RWPE2 (cell line): ENCODE measurements around the gene CYB5R4.

Experiments used
- ATAC-seq: fragments of 200-7000 bp; cut with Tn5 transposase; 3 replicates; pipeline ENCODE4 v1.9.1; 2021; ENCODE audit warnings: low read depth
- DNase-seq: peaks from one replicate; pipeline ENCODE4 v3.0.0-alpha.2; 2020; ENCODE audit warnings: low spot score
- H3K27ac ChIP-seq: fragments of 450-650 bp; 2 replicates; pipeline ENCODE4 v1.5.1; 2017; ENCODE audit warnings: mild to moderate bottlenecking; ENCODE audit not compliant: poor library complexity, severe bottlenecking
- H3K27me3 ChIP-seq: fragments of 250-450 bp; sonication (Bioruptor Pico); 2 replicates; pipeline ENCODE4 v1.5.1; 2021; ENCODE audit warnings: mild to moderate bottlenecking, moderate library complexity; ENCODE audit not compliant: insufficient read depth, poor library complexity, severe bottlenecking
- H3K36me3 ChIP-seq: fragments of 250-450 bp; sonication (Bioruptor Pico); 2 replicates; pipeline ENCODE4 v1.5.1; 2020; ENCODE audit warnings: low read depth, mild to moderate bottlenecking, moderate library complexity
- H3K4me1 ChIP-seq: fragments of 250-450 bp; sonication (Bioruptor Pico); 2 replicates; pipeline ENCODE4 v1.5.1; 2021; ENCODE audit warnings: mild to moderate bottlenecking, moderate library complexity; ENCODE audit not compliant: insufficient read depth, poor library complexity, severe bottlenecking
- H3K4me3 ChIP-seq: fragments of 250-450 bp; sonication (Bioruptor Pico); 2 replicates; pipeline ENCODE4 v1.5.1; 2021; ENCODE audit warnings: mild to moderate bottlenecking, moderate library complexity; ENCODE audit not compliant: severe bottlenecking
- H3K9me3 ChIP-seq: fragments of 250-450 bp; sonication (Bioruptor Pico); 2 replicates; pipeline ENCODE4 v1.5.1; 2021; ENCODE audit warnings: mild to moderate bottlenecking, moderate library complexity; ENCODE audit not compliant: severe bottlenecking
- CTCF ChIP-seq: fragments of 450-650 bp; IDR thresholded peaks from one replicate; pipeline ENCODE4 v1.5.1; 2017; ENCODE audit warnings: mild to moderate bottlenecking, moderate library complexity; ENCODE audit not compliant: poor library complexity, severe bottlenecking

The CYB5R4 gene

DNA sequence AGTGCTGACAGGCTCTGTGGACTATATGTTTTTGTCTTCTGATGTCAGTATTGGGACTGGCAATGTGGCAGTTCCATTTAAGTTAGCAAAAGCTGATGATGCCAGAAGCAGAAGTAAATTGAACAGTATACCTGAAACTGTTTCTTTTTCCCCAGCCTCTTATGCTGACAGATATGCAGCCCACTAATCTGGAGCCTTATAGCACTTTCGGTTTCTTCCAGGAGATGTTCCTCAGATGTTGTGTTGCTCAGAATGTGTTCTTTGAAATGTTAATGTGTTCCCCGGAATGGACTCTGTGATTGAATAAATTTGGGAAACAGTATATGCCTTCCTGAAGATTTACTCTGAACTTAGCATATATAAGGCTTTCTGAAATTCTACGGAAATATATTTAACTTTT, 93.3 kb downstream of the CYB5R4 start:
- Histone ChIP-seq H3K27ac (no peak overlapping the region), H3K4me3 (no peak overlapping the region), H3K4me1 (no peaks in the 10 kb centered on the region), H3K36me3 (peaks cover 9% of the 10 kb centered on the region; the same call in 1 of the 2 replicates), H3K27me3 (no peaks in the 10 kb centered on the region), H3K9me3 (no peaks in the 10 kb centered on the region)
- DNase-seq, result no peak
- ATAC-seq, result no peak
- no peak for TF ChIP-seq CTCF

DNA sequence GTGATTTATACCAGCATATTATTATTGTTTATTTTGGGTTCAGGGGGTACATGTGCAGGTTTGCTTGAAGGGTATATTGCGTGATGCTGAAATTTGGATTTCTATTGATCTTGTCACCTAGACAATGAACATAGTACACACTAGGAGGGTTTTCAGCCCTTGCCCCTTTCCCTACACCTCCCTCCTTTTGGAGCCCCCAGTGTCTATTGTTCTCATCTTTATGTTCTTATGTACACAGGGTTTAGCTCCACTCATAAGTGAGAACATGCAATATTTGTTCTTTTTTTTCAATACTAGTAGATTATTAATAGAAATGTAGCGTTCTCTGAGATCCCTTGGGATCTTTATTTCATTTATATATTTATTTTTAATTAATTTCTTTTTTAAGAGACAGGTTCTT, 94.9 kb downstream of the CYB5R4 start:
- ATAC-seq, result no peak
- no peak for TF ChIP-seq CTCF
- H3K27me3 ChIP-seq, result no peaks in the 10 kb centered on the region
- H3K36me3 ChIP-seq, result peaks cover 9% of the 10 kb centered on the region; the same call in 1 of the 2 replicates
- no peak overlapping the region for H3K4me3 ChIP-seq
- DNase-seq, result no peak
- H3K27ac ChIP-seq, result no peak overlapping the region
- H3K9me3 ChIP-seq, result no peaks in the 10 kb centered on the region
- H3K4me1 ChIP-seq, result no peaks in the 10 kb centered on the region

- H3K4me3 ChIP-seq, result no peak overlapping the region
- H3K4me1 ChIP-seq, result no peaks in the 10 kb centered on the region
- H3K9me3 ChIP-seq, result no peaks in the 10 kb centered on the region
- ATAC-seq (0 out of 3 replicates have a peak, but pooled peaks have one; percentile 23), DNase-seq (no peak)
- TF ChIP-seq CTCF, result no peak
- no peak overlapping the region for H3K27ac ChIP-seq
- no peaks in the 10 kb centered on the region for H3K27me3 ChIP-seq
- H3K36me3 ChIP-seq, result peaks cover 9% of the 10 kb centered on the region; the same call in 1 of the 2 replicates
Measured at GRCh38 chr6:83958241-83958685, 98.8 kb downstream of the CYB5R4 start.

DNA sequence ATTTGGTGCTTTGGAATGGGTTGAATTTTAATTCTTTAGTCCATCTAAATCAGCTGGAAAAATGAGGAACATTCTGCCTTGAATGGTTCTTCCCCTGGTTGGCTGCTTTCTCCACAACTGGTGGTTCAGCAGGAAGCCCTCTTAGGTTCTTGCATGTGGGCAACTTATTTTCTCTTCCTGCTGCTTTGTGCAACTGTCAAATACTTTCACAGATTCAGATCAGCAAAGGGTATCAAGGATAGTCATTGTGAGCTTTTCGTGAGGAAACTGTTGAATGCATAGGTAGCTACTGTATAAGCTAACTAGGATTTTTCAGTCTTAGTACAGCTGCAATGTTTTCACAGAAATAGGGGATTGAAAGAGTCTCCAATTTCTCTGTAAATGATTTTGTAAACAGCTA, 101.2 kb downstream of the CYB5R4 start:
- peaks cover 2% of the 10 kb centered on the region; the same call in 1 of the 2 replicates for H3K36me3 ChIP-seq
- no peak for ATAC-seq

More for the DNA sequence above, 101.2 kb downstream of the CYB5R4 start:
- Histone ChIP-seq H3K9me3 (no peaks in the 10 kb centered on the region), H3K27ac (no peak overlapping the region), H3K4me1 (no peaks in the 10 kb centered on the region), H3K4me3 (no peak overlapping the region), H3K27me3 (no peaks in the 10 kb centered on the region)
- no peak for DNase-seq
- TF ChIP-seq CTCF, result no peak
